ENCODE measurements around the gene IFIT1. TPM values are rescaled to one million over a fixed set of nuclear protein-coding genes. Genes with fewer than 3 reads are reported as not detected.
"Not testable (repeated sequence)": the region's sequence is repeated elsewhere in the genome, so short reads cannot be mapped to it uniquely, and the experiment has no call there.

The IFIT1 gene
- total RNA-seq, 3 donors from 2014 or later (not counting 1 experiment from before 2014, with no cell fraction given) = 1.0 to 4.9 (median 2.7) TPM

DNA sequence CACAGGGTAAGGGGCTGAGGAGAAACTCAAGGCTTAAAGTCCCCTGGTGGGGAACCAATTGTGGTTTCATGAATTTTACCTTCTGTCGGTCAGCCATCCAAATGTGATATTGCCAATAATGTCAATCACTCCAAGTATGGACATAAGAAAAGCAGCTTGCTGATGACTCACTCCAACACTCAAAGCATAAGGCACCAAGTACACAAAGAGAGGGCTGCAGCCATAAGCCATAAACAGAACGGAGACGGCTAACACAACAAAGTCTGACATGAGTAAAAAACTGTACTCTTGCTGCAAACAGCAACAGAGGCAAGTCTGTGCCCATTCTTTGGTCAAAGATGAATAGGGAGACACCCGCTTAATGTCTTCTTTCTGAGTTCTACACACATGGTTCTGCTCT is 46.1 kb downstream of the IFIT1 start:
- Histone ChIP-seq H3K9me3 (ENCODE audit: control insufficient read depth, insufficient read depth, low read length) (no peaks in the 10 kb centered on the region), H3K4me3 (ENCODE audit: low read length) (no peak overlapping the region), H3K4me1 (ENCODE audit: control insufficient read depth, insufficient read depth, low read length) (no peaks in the 10 kb centered on the region), H3K27ac (ENCODE audit: low read length) (no peak overlapping the region), H3K36me3 (ENCODE audit: control insufficient read depth, insufficient read depth, low read length) (no peaks in the 10 kb centered on the region), H3K27me3 (ENCODE audit: control insufficient read depth, insufficient read depth, low read length) (peaks cover 19% of the 10 kb centered on the region)
- Mint-ChIP-seq H3K27ac (no peak overlapping the region), H3K36me3 (no peaks in the 10 kb centered on the region), H3K9me3 (no peaks in the 10 kb centered on the region), H3K4me3 (no peak overlapping the region), H3K4me1 (peaks cover 0 to 7% of the 10 kb centered on the region in 2 donors), H3K27me3 (ENCODE audit: low read depth in 2 of 2) (peaks cover 19 to 81% of the 10 kb centered on the region in 2 donors)
- no peak for ATAC-seq
- intact Hi-C loops (cut with micrococcal nuclease) = no loop called here
- TF ChIP-seq, protein P1, sequence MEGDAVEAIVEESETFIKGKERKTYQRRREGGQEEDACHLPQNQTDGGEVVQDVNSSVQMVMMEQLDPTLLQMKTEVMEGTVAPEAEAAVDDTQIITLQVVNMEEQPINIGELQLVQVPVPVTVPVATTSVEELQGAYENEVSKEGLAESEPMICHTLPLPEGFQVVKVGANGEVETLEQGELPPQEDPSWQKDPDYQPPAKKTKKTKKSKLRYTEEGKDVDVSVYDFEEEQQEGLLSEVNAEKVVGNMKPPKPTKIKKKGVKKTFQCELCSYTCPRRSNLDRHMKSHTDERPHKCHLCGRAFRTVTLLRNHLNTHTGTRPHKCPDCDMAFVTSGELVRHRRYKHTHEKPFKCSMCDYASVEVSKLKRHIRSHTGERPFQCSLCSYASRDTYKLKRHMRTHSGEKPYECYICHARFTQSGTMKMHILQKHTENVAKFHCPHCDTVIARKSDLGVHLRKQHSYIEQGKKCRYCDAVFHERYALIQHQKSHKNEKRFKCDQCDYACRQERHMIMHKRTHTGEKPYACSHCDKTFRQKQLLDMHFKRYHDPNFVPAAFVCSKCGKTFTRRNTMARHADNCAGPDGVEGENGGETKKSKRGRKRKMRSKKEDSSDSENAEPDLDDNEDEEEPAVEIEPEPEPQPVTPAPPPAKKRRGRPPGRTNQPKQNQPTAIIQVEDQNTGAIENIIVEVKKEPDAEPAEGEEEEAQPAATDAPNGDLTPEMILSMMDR (IDR thresholded peaks at IDR 0.05) = no peak
- WGBS (ENCODE audit: insufficient coverage) = 94% methylated on average over 4 of the region's 4 CpGs
- DNase-seq = no peak

DNA sequence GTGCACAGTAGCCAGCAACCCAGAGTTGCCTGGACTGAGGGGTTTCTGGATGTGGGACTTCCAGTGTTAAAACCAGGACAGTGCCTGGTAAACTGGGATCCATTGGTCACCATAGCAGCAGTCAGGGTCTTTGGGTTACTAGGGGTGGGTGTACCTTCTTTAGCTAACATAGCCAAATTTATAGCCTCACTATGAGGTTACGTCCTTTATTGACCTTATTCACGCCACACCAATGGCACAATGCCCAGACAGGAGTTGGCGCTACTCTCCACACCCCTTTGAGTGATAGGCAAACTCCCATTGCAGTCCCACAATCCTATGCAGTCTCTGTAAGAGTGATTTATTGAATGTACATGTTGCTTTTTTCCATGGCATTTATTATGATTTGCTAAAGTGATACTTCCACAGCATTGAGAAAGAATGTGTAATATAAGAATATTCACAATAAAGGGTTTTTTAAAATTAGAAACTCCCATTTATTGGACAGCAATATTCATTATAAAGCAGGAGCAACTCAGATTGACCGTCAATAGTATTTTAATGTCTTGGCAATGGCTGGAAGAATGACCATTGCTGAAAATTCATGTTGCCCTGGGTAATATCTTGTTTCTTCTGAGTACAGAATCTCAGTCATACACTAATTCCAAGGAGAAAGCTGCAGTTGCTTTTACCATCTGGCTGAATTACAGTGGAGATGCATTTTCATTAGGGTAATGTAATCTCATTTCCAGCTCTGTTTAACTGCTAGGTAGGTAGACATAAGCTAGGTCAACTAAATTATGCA is 48.0 kb downstream of the IFIT1 start:
- intact Hi-C loops (cut with micrococcal nuclease) = no loop called here
- H3K4me1 Mint-ChIP-seq = peaks cover 0 to 7% of the 10 kb centered on the region in 2 donors
- no peak for DNase-seq
- Histone ChIP-seq H3K27ac (ENCODE audit: low read length) (no peak overlapping the region), H3K9me3 (ENCODE audit: control insufficient read depth, insufficient read depth, low read length) (no peaks in the 10 kb centered on the region), H3K27me3 (ENCODE audit: control insufficient read depth, insufficient read depth, low read length) (peaks cover 13% of the 10 kb centered on the region), H3K4me3 (ENCODE audit: low read length) (no peak overlapping the region), H3K4me1 (ENCODE audit: control insufficient read depth, insufficient read depth, low read length) (no peaks in the 10 kb centered on the region), H3K36me3 (ENCODE audit: control insufficient read depth, insufficient read depth, low read length) (no peaks in the 10 kb centered on the region)
- ATAC-seq = no peak
- H3K27me3 Mint-ChIP-seq (ENCODE audit: low read depth in 2 of 2) = peaks cover 17 to 67% of the 10 kb centered on the region in 2 donors
- TF ChIP-seq, protein P1 (IDR thresholded peaks at IDR 0.05) = no peak
- no peaks in the 10 kb centered on the region for H3K36me3 Mint-ChIP-seq
- no peak overlapping the region for H3K4me3 Mint-ChIP-seq
- no peaks in the 10 kb centered on the region for H3K9me3 Mint-ChIP-seq
- no peak overlapping the region for H3K27ac Mint-ChIP-seq
- WGBS (ENCODE audit: insufficient coverage) = 95% methylated on average over 3 of the region's 4 CpGs

DNA sequence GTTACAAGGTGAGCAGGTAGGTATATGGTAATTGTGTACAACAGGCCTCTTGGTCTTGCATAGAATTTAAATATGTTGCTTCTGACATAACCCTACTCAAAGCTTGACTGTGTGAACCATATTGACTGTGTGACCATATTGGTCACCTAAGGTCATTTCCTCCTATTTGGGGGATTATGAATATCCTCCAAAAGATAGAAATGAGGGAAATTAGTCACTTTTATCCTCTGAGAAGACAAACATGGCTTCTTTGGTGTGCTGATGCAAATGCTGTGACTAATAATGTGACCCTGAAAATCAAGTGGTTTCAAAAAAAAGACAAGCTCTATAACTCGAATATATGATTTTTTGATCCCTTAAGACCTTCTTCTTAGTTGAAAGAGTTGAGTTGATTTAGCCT is 49.9 kb downstream of the IFIT1 start:
- ATAC-seq = no peak
- intact Hi-C loops (cut with micrococcal nuclease) = no loop called here
- no peaks in the 10 kb centered on the region for H3K36me3 ChIP-seq (ENCODE audit: control insufficient read depth, insufficient read depth, low read length)
- peaks cover 0 to 3% of the 10 kb centered on the region in 2 donors for H3K9me3 Mint-ChIP-seq
- peaks cover 8% of the 10 kb centered on the region for H3K27me3 ChIP-seq (ENCODE audit: control insufficient read depth, insufficient read depth, low read length)
- no peak for DNase-seq
- H3K4me1 ChIP-seq (ENCODE audit: control insufficient read depth, insufficient read depth, low read length) = no peaks in the 10 kb centered on the region
- H3K4me1 Mint-ChIP-seq = peaks cover 0 to 7% of the 10 kb centered on the region in 2 donors
- H3K27me3 Mint-ChIP-seq (ENCODE audit: low read depth in 2 of 2) = peaks cover 21 to 67% of the 10 kb centered on the region in 2 donors
- WGBS (ENCODE audit: insufficient coverage) = no CpG with 5 or more reads among the region's 1 CpG
- H3K27ac Mint-ChIP-seq = no peak overlapping the region
- no peaks in the 10 kb centered on the region for H3K36me3 Mint-ChIP-seq
- no peaks in the 10 kb centered on the region for H3K9me3 ChIP-seq (ENCODE audit: control insufficient read depth, insufficient read depth, low read length)
- no peak overlapping the region for H3K27ac ChIP-seq (ENCODE audit: low read length)
- no peak overlapping the region for H3K4me3 ChIP-seq (ENCODE audit: low read length)
- no peak overlapping the region for H3K4me3 Mint-ChIP-seq
- TF ChIP-seq, protein P1 (IDR thresholded peaks at IDR 0.05) = no peak

DNA sequence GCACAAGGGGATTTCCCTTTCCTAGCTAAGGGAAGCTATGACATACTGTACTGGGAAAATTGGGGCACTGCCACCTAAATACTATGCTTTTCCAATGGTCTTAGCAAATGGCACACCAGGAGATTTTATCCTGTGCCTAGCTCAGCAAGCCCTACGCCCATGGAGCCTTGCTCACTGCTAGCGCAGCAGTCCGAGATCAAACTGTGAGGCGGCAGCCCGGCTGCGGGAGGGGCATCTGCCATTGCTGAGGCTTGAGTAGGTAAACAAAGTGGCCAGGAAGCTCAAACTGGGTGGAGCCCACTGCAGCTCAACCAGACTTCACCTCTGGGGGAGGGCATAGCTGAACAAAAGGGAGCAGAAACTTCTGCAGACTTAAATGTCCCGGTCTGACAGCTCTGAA is 52.4 kb downstream of the IFIT1 start:
- 98% methylated on average over 7 of the region's 7 CpGs for WGBS (ENCODE audit: insufficient coverage)
- H3K4me3 Mint-ChIP-seq; H3K27ac Mint-ChIP-seq; H3K4me1 Mint-ChIP-seq; intact Hi-C loops (cut with micrococcal nuclease); H3K4me3 ChIP-seq (ENCODE audit: low read length); ATAC-seq; H3K27ac ChIP-seq (ENCODE audit: low read length); H3K27me3 ChIP-seq (ENCODE audit: control insufficient read depth, insufficient read depth, low read length); H3K4me1 ChIP-seq (ENCODE audit: control insufficient read depth, insufficient read depth, low read length); H3K9me3 ChIP-seq (ENCODE audit: control insufficient read depth, insufficient read depth, low read length); H3K36me3 Mint-ChIP-seq; H3K36me3 ChIP-seq (ENCODE audit: control insufficient read depth, insufficient read depth, low read length); H3K9me3 Mint-ChIP-seq; DNase-seq: not testable (repeated sequence)
- peaks cover 33 to 61% of the 10 kb centered on the region in 2 donors for H3K27me3 Mint-ChIP-seq (ENCODE audit: low read depth in 2 of 2)

Measured in natural killer cell (primary cell).